Measurements from ENCODE around the gene KRTAP10-12.

- TF ChIP-seq POLR2A (IDR thresholded peaks at IDR 0.05) = no peak
- no peak for TF ChIP-seq CTCF (IDR thresholded peaks at IDR 0.05)
These were observed 41.6 kb downstream of the KRTAP10-12 start for GRCh38 chr21:44738621-44739020.
